Stimulated activated CD4-positive, alpha-beta T cell treated with anti-CD3 and anti-CD28 coated beads, Interleukin-12 subunit alpha, Interleukin-12 subunit beta, amount 100 ng/mL, for 48 hours (primary cell): ENCODE results near the gene CCDC92B.

Experiments
- DNase-seq, 3 donors: peaks; one replicate each; pipeline ENCODE4 v3.0.0-alpha.2; 2020; ENCODE audit warnings: low read depth in 2 of 3, low spot score in 1 of 3

The CCDC92B gene

GRCh38 chr17:2779545-2779944 is 30.1 kb upstream of the CCDC92B start:
- no peak for DNase-seq

- no peak for DNase-seq
Measured at GRCh38 chr17:2778489-2778888, 29.0 kb upstream of the CCDC92B start.

GRCh38 chr17:2777242-2777867 is 27.9 kb upstream of the CCDC92B start:
- no peak for DNase-seq

GRCh38 chr17:2776589-2777241 is 27.3 kb upstream of the CCDC92B start:
- no peak for DNase-seq

GRCh38 chr17:2775206-2775605 is 25.8 kb upstream of the CCDC92B start:
- DNase-seq, result no peak

- DNase-seq, result no peak
Measured at GRCh38 chr17:2770129-2770528, 20.7 kb upstream of the CCDC92B start.

DNA sequence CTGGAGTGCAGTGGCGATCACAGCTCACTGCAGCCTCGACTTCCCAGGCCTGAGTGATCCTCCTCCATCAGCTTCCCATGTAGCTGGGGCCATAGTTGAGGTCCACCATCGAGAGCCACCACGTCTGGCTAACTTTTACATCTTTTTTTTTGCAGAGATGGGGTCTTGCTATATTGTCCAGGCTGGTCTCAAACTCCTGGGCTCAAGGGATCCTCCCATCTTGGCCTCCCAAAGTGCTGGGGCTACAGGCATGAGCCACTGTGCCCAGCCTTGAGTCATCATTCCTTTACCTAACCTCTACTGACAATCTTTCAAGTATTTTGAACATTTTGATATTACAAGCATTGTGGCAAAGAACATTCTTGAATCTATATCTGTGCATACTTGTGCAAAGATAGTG is 9.4 kb upstream of the CCDC92B start:
- DNase-seq, result no peak

- DNase-seq, result no peak
Measured at GRCh38 chr17:2755891-2756724, 6.7 kb upstream of the CCDC92B start.

DNA sequence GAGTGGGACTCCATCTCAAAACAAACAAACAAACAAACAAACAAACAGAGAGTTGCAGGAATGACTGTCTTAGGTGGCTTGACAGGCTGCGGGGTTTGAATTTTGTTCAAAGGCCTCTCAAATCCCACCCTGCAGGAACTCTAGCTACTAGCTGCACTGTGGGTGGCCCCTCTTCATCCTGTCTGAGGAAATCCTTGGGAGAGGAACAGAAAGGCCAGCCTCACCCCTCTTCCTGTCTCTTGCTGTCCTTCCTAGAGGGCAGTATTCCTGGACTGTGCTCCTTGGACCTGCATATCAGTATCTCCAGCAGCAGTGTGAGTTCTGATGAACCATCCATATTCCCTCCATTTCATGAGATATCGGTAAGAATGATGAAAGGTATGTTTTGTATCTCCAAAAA is 2.0 kb upstream of the CCDC92B start:
- DNase-seq, result no peak

DNA sequence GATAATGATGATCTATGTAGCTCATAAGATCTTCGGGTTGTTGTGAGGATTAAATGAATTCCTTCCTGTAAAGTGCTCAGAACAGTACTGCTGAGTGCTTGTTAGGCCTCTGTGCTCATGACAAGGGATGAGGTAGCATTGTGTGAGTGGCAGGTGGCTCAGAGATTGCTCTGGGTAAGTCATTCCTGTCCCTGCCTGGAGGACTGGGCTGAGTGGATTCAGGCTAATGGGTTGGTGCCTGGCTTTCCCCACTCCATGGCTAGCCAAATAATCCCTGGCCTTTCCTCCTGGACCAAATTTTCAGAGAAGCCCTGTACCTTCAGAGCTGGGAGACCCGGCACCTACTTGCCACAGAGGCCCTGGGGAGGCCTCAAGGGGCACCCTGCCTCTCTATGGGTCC is 1.3 kb upstream of the CCDC92B start:
- DNase-seq, result no peak

GRCh38 chr17:2749784-2750181 is 331 bp upstream of the CCDC92B start:
- DNase-seq, result peak; percentile 34 to 62 (median 61)

- DNase-seq, result no peak
Measured at GRCh38 chr17:2745317-2746037, 4.0 kb downstream of the CCDC92B start.

- DNase-seq, result no peak
Measured at GRCh38 chr17:2737693-2738092, 11.8 kb downstream of the CCDC92B start.

DNA sequence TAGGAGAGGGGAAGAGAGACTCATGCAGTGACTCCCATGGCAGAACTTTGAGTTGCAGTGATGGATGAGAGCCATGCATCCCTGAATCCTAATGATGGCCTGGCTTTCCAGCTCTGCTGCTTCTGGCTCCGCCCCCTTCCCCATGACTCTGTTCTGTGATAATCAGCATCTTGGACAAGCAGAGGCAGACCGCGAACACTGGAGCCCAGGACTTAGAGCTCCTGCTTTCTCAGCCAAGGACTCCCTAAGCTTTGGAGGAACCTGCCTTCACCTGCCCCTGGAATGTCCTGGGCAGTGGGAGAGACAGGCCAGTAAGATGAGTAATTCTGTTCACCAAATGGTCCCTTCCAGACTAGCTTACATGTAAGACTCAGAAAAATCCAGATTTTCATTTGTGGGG is 12.5 kb downstream of the CCDC92B start:
- no peak for DNase-seq

- DNase-seq, result no peak
Measured at GRCh38 chr17:2735896-2736295, 13.6 kb downstream of the CCDC92B start.

- no peak for DNase-seq
Measured at GRCh38 chr17:2734939-2735338, 14.5 kb downstream of the CCDC92B start.

DNA sequence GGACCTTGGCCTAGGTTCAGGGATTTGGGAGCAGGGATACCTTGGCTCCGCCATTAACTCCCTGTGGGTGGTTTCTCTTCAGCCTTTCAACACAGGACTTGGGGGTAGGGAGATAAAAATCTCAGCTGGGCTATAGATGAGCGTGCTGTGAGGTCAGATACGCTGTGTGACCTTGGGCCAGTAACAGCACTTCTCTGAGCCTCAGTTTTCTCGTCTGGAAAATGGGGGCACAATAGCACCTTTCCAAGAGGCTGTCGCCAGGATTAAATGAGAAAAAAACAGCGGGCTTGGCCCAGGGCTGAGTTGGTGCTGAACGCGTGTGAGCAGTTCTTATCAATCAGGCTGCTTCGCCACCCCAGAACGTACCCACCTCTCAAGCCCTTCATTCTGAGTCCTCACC is 17.6 kb downstream of the CCDC92B start:
- DNase-seq, result no peak

- no peak for DNase-seq
Measured at GRCh38 chr17:2730764-2731353, 18.6 kb downstream of the CCDC92B start.

DNA sequence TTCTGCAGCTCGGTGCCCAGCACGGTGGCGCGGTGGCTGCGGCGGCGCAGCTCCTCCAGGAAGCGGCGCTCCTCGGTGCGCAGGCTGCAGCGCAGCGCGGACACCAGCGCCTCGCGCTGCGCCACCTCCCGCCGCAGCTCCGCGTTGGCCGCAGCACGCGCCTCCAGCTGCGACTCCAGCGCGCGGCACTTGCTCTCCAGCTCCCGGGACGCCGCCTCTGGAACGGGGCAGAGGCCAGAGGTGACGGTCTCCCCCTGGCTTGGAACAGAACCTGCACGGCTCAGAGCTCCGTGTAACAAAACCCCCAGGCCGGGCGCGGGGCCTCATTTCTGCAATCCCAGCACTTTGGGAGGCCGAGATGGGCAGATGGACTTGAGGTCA is 24.7 kb downstream of the CCDC92B start:
- peak in 1 of 3 donors; percentile 29 for DNase-seq

- no peak for DNase-seq
Measured at GRCh38 chr17:2723997-2724783, 25.3 kb downstream of the CCDC92B start.
